HL-60 (cell line): ENCODE data around the gene TMOD1.

ENCODE experiments used
- DNase-seq, 2 experiments: peaks; one replicate each; pipeline ENCODE4 v3.0.0-alpha.2; 2010 to 2020; ENCODE audit warnings: low read depth in 1 of 2, low spot score in 1 of 2
- H3K27ac ChIP-seq: fragments of 250-450 bp; sonication (Bioruptor Pico); replicated peaks from 2 replicates; pipeline ENCODE4 v1.5.1; 2020; ENCODE audit warnings: mild to moderate bottlenecking, moderate library complexity
- H3K27me3 ChIP-seq: fragments of 250-450 bp; sonication (Bioruptor Pico); 2 replicates; pipeline ENCODE4 v1.5.1; 2021; ENCODE audit warnings: mild to moderate bottlenecking, moderate library complexity; ENCODE audit not compliant: insufficient read depth, poor library complexity, severe bottlenecking
- H3K4me3 ChIP-seq: replicated peaks from 2 replicates; pipeline ENCODE4 v1.5.1; 2011; ENCODE audit warnings: mild to moderate bottlenecking, control low read depth, low read length; ENCODE audit not compliant: insufficient read depth
- CTCF ChIP-seq: IDR thresholded peaks from one replicate; pipeline ENCODE4 v1.5.1; 2011; ENCODE audit warnings: low read length, control low read depth, inconsistent platforms; ENCODE audit not compliant: insufficient read depth
- GABPA ChIP-seq: IDR thresholded peaks from 2 replicates; pipeline ENCODE4 v1.6.1; 2012; ENCODE audit warnings: low read depth
- POLR2AphosphoS5 ChIP-seq: IDR thresholded peaks from 2 replicates; pipeline ENCODE4 v1.6.1; 2012; ENCODE audit warnings: low read depth
- REST ChIP-seq: IDR thresholded peaks from 2 replicates; pipeline ENCODE4 v1.6.1; 2012; ENCODE audit warnings: low read depth; ENCODE audit not compliant: insufficient replicate concordance
- SPI1 ChIP-seq: IDR thresholded peaks from 2 replicates; pipeline ENCODE4 v1.6.1; 2012; ENCODE audit warnings: low read depth, mild to moderate bottlenecking, borderline replicate concordance

The TMOD1 gene

GRCh38 chr9:97640325-97640724, 138.9 kb downstream of the TMOD1 start:
- H3K27ac ChIP-seq, result no peak overlapping the region
- DNase-seq, result no peak
- no peak for TF ChIP-seq SPI1
- TF ChIP-seq CTCF, result no peak
- no peak for TF ChIP-seq POLR2AphosphoS5
- no peak for TF ChIP-seq REST
- no peak for TF ChIP-seq GABPA
- H3K4me3 ChIP-seq, result no peak overlapping the region
- no peaks in the 10 kb centered on the region for H3K27me3 ChIP-seq

- no peak overlapping the region for H3K27ac ChIP-seq
- no peaks in the 10 kb centered on the region for H3K27me3 ChIP-seq
- H3K4me3 ChIP-seq, result no peak overlapping the region
- no peak for TF ChIP-seq GABPA
- no peak for TF ChIP-seq CTCF
- no peak for TF ChIP-seq SPI1
- no peak for TF ChIP-seq POLR2AphosphoS5
- DNase-seq, result no peak
Observed at GRCh38 chr9:97645720-97646119, 144.3 kb downstream of the TMOD1 start.

- no peak for DNase-seq
- no peak overlapping the region for H3K27ac ChIP-seq
- H3K4me3 ChIP-seq, result no peak overlapping the region
- no peaks in the 10 kb centered on the region for H3K27me3 ChIP-seq
- TF ChIP-seq SPI1 (no peak), CTCF (no peak), GABPA (no peak)
Observed at GRCh38 chr9:97647996-97648395, 146.5 kb downstream of the TMOD1 start.
